Mesenchymal stem cell (in vitro differentiated cells and primary cell): ENCODE measurements around the gene DERA.

Experiments
- DNase-seq: peaks from one replicate; pipeline ENCODE4 v3.0.0-alpha.2; 2013
- H2AFZ ChIP-seq: one replicate; pipeline ENCODE4 v1.6.1; 2013; ENCODE audit warnings: low read depth, mild to moderate bottlenecking, control low read depth, inconsistent platforms, low read length, moderate library complexity
- H2AK5ac ChIP-seq: 2 replicates; pipeline ENCODE4 v1.6.1; 2013; ENCODE audit warnings: low read length, moderate library complexity, mild to moderate bottlenecking, inconsistent platforms; ENCODE audit not compliant: severe bottlenecking
- H2BK120ac ChIP-seq: one replicate; pipeline ENCODE4 v1.6.1; 2013; ENCODE audit warnings: low read depth, mild to moderate bottlenecking, inconsistent platforms, low read length, moderate library complexity
- H2BK12ac ChIP-seq, 2 experiments: one replicate each; pipeline ENCODE4 v1.6.1; 2013; ENCODE audit warnings: inconsistent platforms in 2 of 2, low read length in 2 of 2, mild to moderate bottlenecking in 2 of 2, moderate library complexity in 2 of 2, control low read depth in 1 of 2
- H2BK15ac ChIP-seq: one replicate; pipeline ENCODE4 v1.6.1; 2013; ENCODE audit warnings: mild to moderate bottlenecking, low read depth, inconsistent platforms; ENCODE audit not compliant: poor library complexity, severe bottlenecking
- H2BK5ac ChIP-seq: 2 replicates; pipeline ENCODE4 v1.6.1; 2013; ENCODE audit warnings: low read depth, mild to moderate bottlenecking, low read length, control low read depth, inconsistent platforms; ENCODE audit not compliant: poor library complexity, severe bottlenecking
- H3K14ac ChIP-seq, 2 experiments: one replicate each; pipeline ENCODE4 v1.6.1; 2013; ENCODE audit warnings: inconsistent platforms in 2 of 2, low read length in 2 of 2, control low read depth in 1 of 2, mild to moderate bottlenecking in 1 of 2, moderate library complexity in 1 of 2
- H3K18ac ChIP-seq, 2 experiments: one replicate each; pipeline ENCODE4 v1.6.1; 2013; ENCODE audit warnings: inconsistent platforms in 2 of 2, low read length in 2 of 2, control low read depth in 1 of 2, low read depth in 1 of 2, mild to moderate bottlenecking in 1 of 2
- H3K23ac ChIP-seq, 2 experiments: one replicate each; pipeline ENCODE4 v1.6.1; 2013; ENCODE audit warnings: inconsistent platforms in 2 of 2, low read length in 2 of 2, mild to moderate bottlenecking in 2 of 2, moderate library complexity in 2 of 2, control low read depth in 1 of 2
- H3K27ac ChIP-seq: 2 replicates; pipeline ENCODE4 v1.5.1; 2013; ENCODE audit warnings: mild to moderate bottlenecking, moderate library complexity, low read length, control low read depth, inconsistent platforms; ENCODE audit not compliant: poor library complexity, severe bottlenecking
- H3K27me3 ChIP-seq, 2 experiments: 2 replicates each; pipeline versions ENCODE4 v1.6.1 to v1.7.0; 2013; ENCODE audit warnings: low read length in 2 of 2, mild to moderate bottlenecking in 2 of 2, moderate library complexity in 2 of 2, control low read depth in 1 of 2, inconsistent platforms in 1 of 2; ENCODE audit not compliant: control insufficient read depth in 1 of 2, insufficient read depth in 1 of 2
- H3K36me3 ChIP-seq, 2 experiments: 2 replicates each; pipeline versions ENCODE4 v1.6.1 to v1.7.0; 2013; ENCODE audit warnings: low read length in 2 of 2, control low read depth in 1 of 2, inconsistent platforms in 1 of 2, low read depth in 1 of 2, mild to moderate bottlenecking in 1 of 2; ENCODE audit not compliant: insufficient read depth in 2 of 2, control insufficient read depth in 1 of 2
- H3K4ac ChIP-seq, 2 experiments: one replicate each; pipeline ENCODE4 v1.6.1; 2013; ENCODE audit warnings: inconsistent platforms in 2 of 2, low read length in 2 of 2, mild to moderate bottlenecking in 2 of 2, moderate library complexity in 2 of 2, control low read depth in 1 of 2, low read depth in 1 of 2
- H3K4me1 ChIP-seq: 2 replicates; pipeline ENCODE4 v1.6.1; 2013; ENCODE audit warnings: low read depth, low read length, control low read depth; ENCODE audit not compliant: control insufficient read depth, insufficient read depth
- H3K4me2 ChIP-seq: 2 replicates; pipeline ENCODE4 v1.6.1; 2013; ENCODE audit warnings: low read length, mild to moderate bottlenecking, inconsistent platforms; ENCODE audit not compliant: poor library complexity, severe bottlenecking
- H3K4me3 ChIP-seq, 2 experiments: 2 replicates each; pipeline versions ENCODE4 v1.5.1 to v1.7.0; 2013; ENCODE audit warnings: low read length in 2 of 2, mild to moderate bottlenecking in 2 of 2, control low read depth in 1 of 2, low read depth in 1 of 2; ENCODE audit not compliant: insufficient read depth in 1 of 2
- H3K79me1 ChIP-seq: replicated peaks from 2 replicates; pipeline ENCODE4 v1.6.1; 2013; ENCODE audit warnings: mild to moderate bottlenecking, control low read depth, low read length, inconsistent platforms; ENCODE audit not compliant: poor library complexity, severe bottlenecking
- H3K9ac ChIP-seq: 2 replicates; pipeline ENCODE4 v1.7.0; 2013; ENCODE audit warnings: mild to moderate bottlenecking, low read length, moderate library complexity
- H3K9me3 ChIP-seq: 2 replicates; pipeline ENCODE4 v1.7.0; 2013; ENCODE audit warnings: mild to moderate bottlenecking, low read length; ENCODE audit not compliant: control insufficient read depth
- H4K8ac ChIP-seq: one replicate; pipeline ENCODE4 v1.6.1; 2013; ENCODE audit warnings: inconsistent platforms, mild to moderate bottlenecking, low read length, moderate library complexity
- H4K91ac ChIP-seq: one replicate; pipeline ENCODE4 v1.6.1; 2013; ENCODE audit warnings: mild to moderate bottlenecking, low read length, inconsistent platforms
- WGBS: methylation state at CpG from one replicate; pipeline ENCODE4 v1.1.7; 2013; ENCODE audit warnings: mixed read lengths; 5-methylcytosine and 5-hydroxymethylcytosine counted together

Gene DERA

GRCh38 chr12:16020031-16020430 is 108.9 kb downstream of the DERA start:
- no CpG with 5 or more reads among the region's 2 CpGs for WGBS
- H3K79me1 ChIP-seq = peaks cover 13% of the 10 kb centered on the region

GRCh38 chr12:16021026-16021425 is 109.9 kb downstream of the DERA start:
- Histone ChIP-seq H2BK12ac (no peak overlapping the region), H3K18ac (no peak overlapping the region), H3K4me1 (no peaks in the 10 kb centered on the region), H2AK5ac (no peak overlapping the region), H4K8ac (no peak overlapping the region), H3K14ac (no peak overlapping the region), H3K27me3 (no peaks in the 10 kb centered on the region), H2AFZ (no peak overlapping the region), H2BK120ac (no peak overlapping the region), H3K4ac (no peak overlapping the region), H3K27ac (no peak overlapping the region), H3K36me3 (peaks cover 8 to 39% of the 10 kb centered on the region in 2 experiments), H3K4me2 (no peak overlapping the region), H2BK5ac (no peak overlapping the region), H3K4me3 (no peak overlapping the region), H4K91ac (no peak overlapping the region), H3K79me1 (peaks cover 11% of the 10 kb centered on the region), H3K9ac (no peak overlapping the region), H2BK15ac (no peak overlapping the region), H3K23ac (no peak overlapping the region), H3K9me3 (no peaks in the 10 kb centered on the region)
- WGBS = 100% methylated on average over 1 of the region's 1 CpG
- no peak for DNase-seq

More at GRCh38 chr12:16020031-16020430, 108.9 kb downstream of the DERA start:
- Histone ChIP-seq H3K27me3 (no peaks in the 10 kb centered on the region), H3K9me3 (no peaks in the 10 kb centered on the region), H3K27ac (no peak overlapping the region), H2BK5ac (no peak overlapping the region), H3K4me2 (no peak overlapping the region), H3K4ac (no peak overlapping the region), H4K91ac (no peak overlapping the region), H2BK120ac (no peak overlapping the region), H3K4me1 (no peaks in the 10 kb centered on the region), H3K9ac (no peak overlapping the region), H2BK12ac (no peak overlapping the region), H3K18ac (no peak overlapping the region), H3K14ac (no peak overlapping the region), H3K36me3 (peaks cover 8 to 44% of the 10 kb centered on the region in 2 experiments), H2AK5ac (no peak overlapping the region), H4K8ac (no peak overlapping the region), H3K4me3 (no peak overlapping the region), H3K23ac (no peak overlapping the region), H2BK15ac (no peak overlapping the region), H2AFZ (no peak overlapping the region)
- DNase-seq = no peak

GRCh38 chr12:16021676-16022075 is 110.5 kb downstream of the DERA start:
- Histone ChIP-seq H4K91ac (no peak overlapping the region), H3K18ac (no peak overlapping the region), H2AK5ac (no peak overlapping the region), H3K9ac (no peak overlapping the region), H3K4me2 (no peak overlapping the region), H2AFZ (no peak overlapping the region), H3K27ac (no peak overlapping the region), H3K4ac (no peak overlapping the region), H2BK15ac (no peak overlapping the region), H3K79me1 (peaks cover 11% of the 10 kb centered on the region), H3K9me3 (no peaks in the 10 kb centered on the region), H4K8ac (no peak overlapping the region), H3K36me3 (peaks cover 8 to 39% of the 10 kb centered on the region in 2 experiments), H3K4me3 (no peak overlapping the region), H2BK120ac (no peak overlapping the region), H3K4me1 (no peaks in the 10 kb centered on the region), H3K23ac (no peak overlapping the region), H2BK5ac (no peak overlapping the region), H2BK12ac (no peak overlapping the region), H3K27me3 (no peaks in the 10 kb centered on the region), H3K14ac (no peak overlapping the region)
- 95% methylated on average over 2 of the region's 2 CpGs for WGBS
- no peak for DNase-seq

- no peaks in the 10 kb centered on the region for H3K9me3 ChIP-seq
- no peak overlapping the region for H2AFZ ChIP-seq
- peaks cover 10% of the 10 kb centered on the region for H3K79me1 ChIP-seq
- no peaks in the 10 kb centered on the region for H3K4me1 ChIP-seq
- no peak overlapping the region for H3K23ac ChIP-seq
- no peak overlapping the region for H2BK15ac ChIP-seq
- H2BK12ac ChIP-seq = no peak overlapping the region
- no peak overlapping the region for H2BK120ac ChIP-seq
- H3K4me2 ChIP-seq = no peak overlapping the region
- no peak overlapping the region for H4K8ac ChIP-seq
- no peak overlapping the region for H3K18ac ChIP-seq
- H3K27ac ChIP-seq = no peak overlapping the region
- H3K36me3 ChIP-seq = peaks cover 2 to 11% of the 10 kb centered on the region in 2 experiments
- 100% methylated on average over 2 of the region's 2 CpGs for WGBS
- no peak for DNase-seq
- no peak overlapping the region for H3K14ac ChIP-seq
- no peaks in the 10 kb centered on the region for H3K27me3 ChIP-seq
- H3K4ac ChIP-seq = no peak overlapping the region
- no peak overlapping the region for H2BK5ac ChIP-seq
- H2AK5ac ChIP-seq = no peak overlapping the region
- no peak overlapping the region for H4K91ac ChIP-seq
- H3K9ac ChIP-seq = no peak overlapping the region
- no peak overlapping the region for H3K4me3 ChIP-seq
Measured at GRCh38 chr12:16027002-16027401, 115.9 kb downstream of the DERA start.
